Muscle layer of colon (tissue), 2 donors: ENCODE data around the gene EIF4A2.

Experiments
- H3K27ac ChIP-seq: one replicate; pipeline ENCODE4 v1.7.0; 2013; ENCODE audit warnings: low read depth, mild to moderate bottlenecking, low read length, moderate library complexity
- H3K27me3 ChIP-seq, 2 donors: one replicate each; pipeline ENCODE4 v1.7.0; 2013; ENCODE audit warnings: low read length in 2 of 2, mild to moderate bottlenecking in 2 of 2; ENCODE audit not compliant: insufficient read depth in 2 of 2, control insufficient read depth in 1 of 2
- H3K36me3 ChIP-seq: one replicate; pipeline ENCODE4 v1.7.0; 2013; ENCODE audit warnings: mild to moderate bottlenecking, low read length; ENCODE audit not compliant: insufficient read depth
- H3K4me1 ChIP-seq: one replicate; pipeline ENCODE4 v1.7.0; 2013; ENCODE audit warnings: mild to moderate bottlenecking, low read length; ENCODE audit not compliant: insufficient read depth
- H3K4me3 ChIP-seq, 2 donors: one replicate each; pipeline ENCODE4 v1.7.0; 2013; ENCODE audit warnings: low read length in 2 of 2, low read depth in 1 of 2, mild to moderate bottlenecking in 1 of 2, moderate library complexity in 1 of 2
- H3K9ac ChIP-seq: one replicate; pipeline ENCODE4 v1.7.0; 2013; ENCODE audit warnings: low read length
- H3K9me3 ChIP-seq: one replicate; pipeline ENCODE4 v1.7.0; 2013; ENCODE audit warnings: mild to moderate bottlenecking, low read length
- donor health status: abdominal sarcoma.
- donor health status: Adenocarcinoma of cecum.

EIF4A2 gene

DNA sequence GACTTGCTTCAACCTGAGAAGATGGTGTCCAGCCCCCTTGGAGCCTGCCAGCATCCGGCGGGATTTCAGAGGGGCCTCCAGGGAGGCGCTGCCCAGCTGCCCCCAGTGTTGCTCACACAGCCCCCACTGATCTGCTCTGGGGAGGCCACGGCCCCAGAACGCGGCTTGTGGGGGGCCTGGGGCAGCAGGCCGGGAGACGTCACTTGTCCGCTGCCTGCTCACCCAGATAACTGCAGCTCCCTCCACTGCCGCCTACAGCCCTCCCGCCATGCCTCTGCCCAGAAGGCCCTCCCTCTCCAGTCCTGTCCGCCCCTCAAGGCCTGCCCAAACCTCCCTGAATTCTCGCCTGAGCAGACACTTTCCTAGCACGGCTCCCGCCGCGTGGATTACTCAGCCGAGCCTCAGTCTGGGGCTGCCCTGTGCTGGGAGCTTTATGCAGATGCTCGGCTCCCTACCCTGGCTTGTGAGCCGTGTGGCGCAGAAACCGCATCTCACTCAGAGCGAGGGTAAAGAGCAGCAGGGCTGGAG is 42.0 kb downstream of the EIF4A2 start:
- Histone ChIP-seq H3K9ac (no peak overlapping the region), H3K4me1 (peaks cover 4% of the 10 kb centered on the region), H3K4me3 (no peak overlapping the region), H3K27ac (no peak overlapping the region), H3K36me3 (no peaks in the 10 kb centered on the region), H3K9me3 (no peaks in the 10 kb centered on the region), H3K27me3 (peaks cover 19 to 44% of the 10 kb centered on the region in 2 donors)

DNA sequence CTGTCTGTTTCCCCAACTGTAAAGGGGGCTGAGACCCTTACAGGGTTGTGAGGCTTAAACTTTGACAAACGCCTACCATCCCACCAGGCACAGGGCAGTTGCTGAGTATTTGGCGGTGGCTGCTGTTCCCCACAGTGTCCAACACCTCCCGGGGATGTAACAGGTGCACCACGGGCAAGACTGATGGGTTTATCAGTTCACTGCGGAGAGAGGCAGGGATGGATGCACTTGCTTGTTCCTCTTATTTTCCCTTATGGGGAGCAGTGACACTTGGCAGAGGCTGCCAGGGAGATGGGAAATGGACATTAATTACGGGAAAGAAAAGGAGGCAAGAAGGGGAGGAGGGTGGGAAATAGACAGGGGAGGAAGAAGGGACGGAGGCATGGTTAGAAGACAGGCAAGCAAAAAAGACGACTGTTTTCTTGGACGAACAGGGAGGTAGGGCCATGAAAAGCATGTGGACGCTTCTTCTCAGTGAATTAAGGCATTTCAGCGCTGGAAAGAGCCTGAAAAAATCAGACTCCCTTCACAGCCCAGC is 42.6 kb downstream of the EIF4A2 start:
- Histone ChIP-seq H3K9ac (no peak overlapping the region), H3K4me1 (peaks cover 4% of the 10 kb centered on the region), H3K4me3 (no peak overlapping the region), H3K27ac (no peak overlapping the region), H3K36me3 (no peaks in the 10 kb centered on the region), H3K9me3 (no peaks in the 10 kb centered on the region), H3K27me3 (peaks cover 19 to 49% of the 10 kb centered on the region in 2 donors)

DNA sequence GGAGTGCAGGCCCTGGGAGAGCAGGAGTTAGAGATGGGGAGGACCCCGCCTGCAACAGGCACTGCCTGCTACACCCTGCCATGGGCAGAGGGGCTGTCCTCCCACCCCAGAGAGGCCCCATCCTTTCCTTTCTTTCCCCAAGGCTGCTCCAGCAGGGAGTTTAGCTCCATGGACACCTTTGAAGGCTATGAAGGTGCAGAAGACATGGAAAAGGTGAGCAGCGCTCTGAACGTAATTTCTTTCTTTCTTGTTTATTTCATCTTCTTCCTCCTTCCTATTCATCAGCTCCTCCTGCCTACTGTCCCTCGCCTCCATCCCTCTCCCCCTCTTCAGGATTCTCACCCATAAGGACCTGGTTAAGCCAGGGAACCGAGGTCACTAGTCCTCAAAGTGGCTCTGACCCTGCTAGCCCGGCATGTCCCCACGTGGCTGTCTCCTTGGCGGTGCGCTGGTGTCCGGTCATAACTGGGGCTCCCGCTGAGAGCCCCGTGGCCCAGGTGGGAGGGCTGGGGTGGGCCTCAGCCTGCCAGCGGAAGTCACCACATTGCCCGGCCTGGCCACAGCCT is 43.1 kb downstream of the EIF4A2 start:
- Histone ChIP-seq H3K4me1 (peaks cover 4% of the 10 kb centered on the region), H3K27ac (no peak overlapping the region), H3K4me3 (no peak overlapping the region), H3K36me3 (no peaks in the 10 kb centered on the region), H3K9ac (no peak overlapping the region), H3K27me3 (peaks cover 19 to 49% of the 10 kb centered on the region in 2 donors), H3K9me3 (no peaks in the 10 kb centered on the region)

DNA sequence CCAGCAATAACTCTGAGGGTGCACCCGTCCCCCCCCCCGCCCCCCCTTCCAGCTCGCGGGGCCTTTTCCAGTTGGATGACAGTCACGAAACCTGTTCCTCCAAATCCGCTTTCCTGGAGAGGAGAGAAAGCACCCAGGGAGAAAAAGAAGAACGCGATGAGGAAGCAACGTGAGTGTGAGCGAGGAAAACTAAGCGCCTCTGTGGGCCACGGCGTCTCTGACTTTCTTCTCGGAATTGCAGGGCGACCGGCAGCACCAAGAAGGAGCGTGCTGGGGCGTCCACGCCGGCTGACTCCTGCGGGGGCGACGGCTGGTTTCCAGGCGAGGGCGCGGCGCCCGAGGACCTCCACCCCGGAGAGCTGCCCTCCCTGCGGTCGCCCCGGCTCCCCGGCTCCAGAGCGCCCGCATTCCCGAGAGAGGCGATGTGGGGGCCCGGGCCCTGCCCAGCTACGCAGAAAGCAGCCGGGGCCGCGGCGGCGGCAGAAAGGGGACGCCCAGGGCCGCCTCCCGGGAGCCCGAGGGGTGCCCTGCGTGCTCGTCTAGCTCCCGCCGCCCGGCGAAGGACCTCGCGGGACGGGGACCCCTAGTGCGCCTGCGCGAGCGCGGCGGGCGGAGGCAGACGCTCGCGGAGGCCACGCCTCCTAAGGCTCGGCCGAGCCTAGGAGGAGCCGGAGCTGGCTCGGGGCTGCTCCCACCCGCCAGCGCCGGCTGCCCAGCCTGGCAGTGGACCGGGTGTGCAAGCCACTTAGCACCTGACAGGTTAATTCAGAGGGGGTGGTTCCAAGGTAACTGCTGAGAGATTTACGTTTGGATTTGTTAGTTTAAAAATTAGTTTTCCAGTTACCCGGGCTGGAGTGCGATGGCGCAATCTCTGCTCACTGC is 43.8 kb downstream of the EIF4A2 start:
- Histone ChIP-seq H3K4me3 (peak overlapping the region; percentile 58 to 61), H3K27me3 (peaks cover 19 to 49% of the 10 kb centered on the region in 2 donors), H3K4me1 (peaks cover 4% of the 10 kb centered on the region), H3K36me3 (no peaks in the 10 kb centered on the region), H3K9ac (no peak overlapping the region), H3K9me3 (no peaks in the 10 kb centered on the region), H3K27ac (no peak overlapping the region)

DNA sequence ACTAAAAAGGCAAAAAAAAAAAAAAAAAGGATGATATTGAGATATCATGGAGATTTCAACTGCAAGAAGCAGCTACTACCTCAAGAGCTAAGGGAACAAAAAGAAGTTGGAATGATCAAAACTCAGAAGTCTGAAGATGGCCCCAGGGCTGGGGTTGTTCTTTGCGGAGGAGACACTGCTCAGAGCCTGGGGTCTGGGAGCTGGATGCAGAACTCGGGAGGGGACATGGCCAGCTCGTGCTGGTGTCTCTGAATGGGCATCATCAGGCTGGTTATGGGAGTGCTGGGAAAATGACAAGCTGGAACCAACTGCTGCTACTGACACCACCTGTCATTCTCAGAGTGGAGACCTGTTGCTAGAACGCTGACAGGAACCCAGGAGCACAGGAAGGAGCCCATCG is 45.0 kb downstream of the EIF4A2 start:
- peaks cover 4% of the 10 kb centered on the region for H3K4me1 ChIP-seq
- H3K36me3 ChIP-seq, result no peaks in the 10 kb centered on the region
- H3K9ac ChIP-seq, result no peak overlapping the region
- H3K9me3 ChIP-seq, result no peaks in the 10 kb centered on the region
- H3K4me3 ChIP-seq, result no peak overlapping the region
- H3K27ac ChIP-seq, result no peak overlapping the region
- H3K27me3 ChIP-seq, result peaks cover 19 to 49% of the 10 kb centered on the region in 2 donors

DNA sequence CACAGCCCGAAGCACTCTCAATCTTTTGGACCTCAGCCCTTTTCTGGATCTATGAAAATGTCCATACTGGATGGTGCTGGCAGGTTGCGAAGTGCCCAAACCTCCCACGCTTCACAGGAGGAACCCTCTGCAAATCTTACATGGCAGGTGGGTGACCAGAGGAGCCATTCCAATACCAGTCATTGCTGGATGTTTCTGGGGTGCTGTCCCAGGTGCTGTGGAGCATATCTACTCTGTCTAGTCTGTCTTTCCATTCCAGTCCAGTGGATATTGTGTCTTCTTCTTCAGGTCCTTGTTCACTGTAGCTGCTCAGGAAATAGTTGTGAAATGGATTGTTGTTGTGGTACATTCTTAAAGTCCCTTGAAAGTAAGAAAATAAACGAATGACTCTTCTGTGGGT is 48.4 kb downstream of the EIF4A2 start:
- Histone ChIP-seq H3K27ac (no peak overlapping the region), H3K27me3 (peaks cover 8 to 30% of the 10 kb centered on the region in 2 donors), H3K36me3 (no peaks in the 10 kb centered on the region), H3K4me1 (peaks cover 4% of the 10 kb centered on the region), H3K4me3 (no peak overlapping the region), H3K9me3 (no peaks in the 10 kb centered on the region), H3K9ac (no peak overlapping the region)

DNA sequence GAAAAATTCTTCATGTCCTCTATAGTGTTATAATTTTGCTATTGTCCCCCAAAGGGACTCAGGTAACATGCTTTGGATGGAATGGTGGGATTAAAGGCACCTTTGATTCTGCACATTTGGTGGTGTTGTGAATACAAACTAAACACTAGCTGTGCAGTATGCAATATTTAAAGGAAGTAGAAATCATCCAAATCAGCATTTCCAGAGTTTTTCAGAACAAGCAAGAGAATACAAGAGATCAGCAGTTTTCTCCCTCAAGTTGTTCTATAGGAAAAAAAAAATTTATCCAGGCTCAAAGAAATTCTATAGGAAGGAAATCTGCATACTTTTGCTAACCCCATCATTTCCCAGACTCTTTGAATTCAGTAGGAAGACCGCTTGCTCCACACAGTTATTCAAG is 48.9 kb downstream of the EIF4A2 start:
- Histone ChIP-seq H3K4me3 (no peak overlapping the region), H3K4me1 (peaks cover 4% of the 10 kb centered on the region), H3K27ac (no peak overlapping the region), H3K36me3 (no peaks in the 10 kb centered on the region), H3K9me3 (no peaks in the 10 kb centered on the region), H3K9ac (no peak overlapping the region), H3K27me3 (peaks cover 8 to 30% of the 10 kb centered on the region in 2 donors)
